Large intestine (tissue), 12 donors: Measurements from ENCODE around the gene IMP4. TPM values are rescaled to one million over a fixed set of nuclear protein-coding genes. Genes with fewer than 3 reads are reported as not detected.

Experiments
- DNase-seq, 2 donors: peaks; one replicate each; pipeline versions ENCODE4 v3.0.0 to v3.0.0-alpha.2; 2013
- H3K27ac ChIP-seq: one replicate; pipeline ENCODE4 v1.5.1; 2013; ENCODE audit warnings: low read length
- H3K27me3 ChIP-seq: 2 replicates; pipeline ENCODE4 v1.6.1; 2013; ENCODE audit warnings: low read length; ENCODE audit not compliant: control insufficient read depth, insufficient read depth
- H3K36me3 ChIP-seq: 2 replicates; pipeline ENCODE4 v1.6.1; 2013; ENCODE audit warnings: low read length; ENCODE audit not compliant: control insufficient read depth, insufficient read depth
- H3K4me1 ChIP-seq: one replicate; pipeline ENCODE4 v1.6.1; 2013; ENCODE audit warnings: low read length; ENCODE audit not compliant: control insufficient read depth, insufficient read depth
- H3K4me3 ChIP-seq: one replicate; pipeline ENCODE4 v1.5.1; 2013; ENCODE audit warnings: low read length
- H3K9me3 ChIP-seq: one replicate; pipeline ENCODE4 v1.6.1; 2013; ENCODE audit warnings: mild to moderate bottlenecking, low read depth, low read length, moderate library complexity; ENCODE audit not compliant: control insufficient read depth
- WGBS: methylation state at CpG from one replicate; pipeline ENCODE4 v1.1.5; 2013; ENCODE audit warnings: low lambda C conversion rate; ENCODE audit not compliant: insufficient coverage; 5-methylcytosine and 5-hydroxymethylcytosine counted together
- long read RNA-seq, 11 donors: transcript quantifications; one replicate each; lab custom pipeline, GENCODE V29; 2026
- polyA plus RNA-seq: library from polyadenylated mRNA; unstranded; fragments of 120-200 nt; gene quantifications from one replicate; pipeline ENCODE4 v1.2.1, GENCODE V29; 2013

The IMP4 gene, protein sequence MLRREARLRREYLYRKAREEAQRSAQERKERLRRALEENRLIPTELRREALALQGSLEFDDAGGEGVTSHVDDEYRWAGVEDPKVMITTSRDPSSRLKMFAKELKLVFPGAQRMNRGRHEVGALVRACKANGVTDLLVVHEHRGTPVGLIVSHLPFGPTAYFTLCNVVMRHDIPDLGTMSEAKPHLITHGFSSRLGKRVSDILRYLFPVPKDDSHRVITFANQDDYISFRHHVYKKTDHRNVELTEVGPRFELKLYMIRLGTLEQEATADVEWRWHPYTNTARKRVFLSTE
- 49.4 TPM for polyA plus RNA-seq
- long read RNA-seq, donor 1, transcript IMP4-201 (9 exons, 1,740 nt), result major isoform, 13 of 16 reads
- long read RNA-seq, donor 1, partial matches to known transcripts, result 0 of 16 reads
- long read RNA-seq, donor 1, other reads (novel, unspliced or antisense), result 0 of 16 reads
- long read RNA-seq, donor 2, transcript IMP4-202 (9 exons, 822 nt), result minor isoform, 6 of 28 reads
- long read RNA-seq, donor 2, transcript IMP4-201 (9 exons, 1,740 nt), result major isoform, 20 of 28 reads
- long read RNA-seq, donor 2, partial matches to known transcripts, result 0 of 28 reads
- long read RNA-seq, donor 2, other reads (novel, unspliced or antisense), result 0 of 28 reads
- long read RNA-seq, donor 3, result 0 reads
- long read RNA-seq, donor 4, partial matches to known transcripts, result 0 of 3 reads
- long read RNA-seq, donor 4, other reads (novel, unspliced or antisense), result 0 of 3 reads
- long read RNA-seq, donor 5, transcript IMP4-201 (9 exons, 1,740 nt), result major isoform, 5 of 10 reads
- long read RNA-seq, donor 5, partial matches to known transcripts, result 0 of 10 reads
- long read RNA-seq, donor 5, other reads (novel, unspliced or antisense), result 0 of 10 reads
- long read RNA-seq, donor 6, transcript IMP4-201 (9 exons, 1,740 nt), result major isoform, 15 of 27 reads
- long read RNA-seq, donor 6, partial matches to known transcripts, result 6 of 27 reads
- long read RNA-seq, donor 6, other reads (novel, unspliced or antisense), result 0 of 27 reads
- long read RNA-seq, donor 7, transcript IMP4-201 (9 exons, 1,740 nt), result major isoform, 10 of 21 reads
- long read RNA-seq, donor 7, partial matches to known transcripts, result 8 of 21 reads
- long read RNA-seq, donor 7, other reads (novel, unspliced or antisense), result 0 of 21 reads
- long read RNA-seq, donor 8, transcript IMP4-201 (9 exons, 1,740 nt), result major isoform, 23 of 31 reads
- long read RNA-seq, donor 8, partial matches to known transcripts, result 0 of 31 reads
- long read RNA-seq, donor 8, other reads (novel, unspliced or antisense), result 0 of 31 reads
- long read RNA-seq, donor 9, transcript IMP4-201 (9 exons, 1,740 nt), result major isoform, 15 of 21 reads
- long read RNA-seq, donor 9, partial matches to known transcripts, result 0 of 21 reads
- long read RNA-seq, donor 9, other reads (novel, unspliced or antisense), result 0 of 21 reads
- long read RNA-seq, donor 10, transcript IMP4-201 (9 exons, 1,740 nt), result major isoform, 19 of 32 reads
- long read RNA-seq, donor 10, partial matches to known transcripts, result 5 of 32 reads
- long read RNA-seq, donor 10, other reads (novel, unspliced or antisense), result 0 of 32 reads
- long read RNA-seq, donor 11, transcript IMP4-201 (9 exons, 1,740 nt), result major isoform, 9 of 11 reads
- long read RNA-seq, donor 11, partial matches to known transcripts, result 0 of 11 reads
- long read RNA-seq, donor 11, other reads (novel, unspliced or antisense), result 0 of 11 reads

DNA sequence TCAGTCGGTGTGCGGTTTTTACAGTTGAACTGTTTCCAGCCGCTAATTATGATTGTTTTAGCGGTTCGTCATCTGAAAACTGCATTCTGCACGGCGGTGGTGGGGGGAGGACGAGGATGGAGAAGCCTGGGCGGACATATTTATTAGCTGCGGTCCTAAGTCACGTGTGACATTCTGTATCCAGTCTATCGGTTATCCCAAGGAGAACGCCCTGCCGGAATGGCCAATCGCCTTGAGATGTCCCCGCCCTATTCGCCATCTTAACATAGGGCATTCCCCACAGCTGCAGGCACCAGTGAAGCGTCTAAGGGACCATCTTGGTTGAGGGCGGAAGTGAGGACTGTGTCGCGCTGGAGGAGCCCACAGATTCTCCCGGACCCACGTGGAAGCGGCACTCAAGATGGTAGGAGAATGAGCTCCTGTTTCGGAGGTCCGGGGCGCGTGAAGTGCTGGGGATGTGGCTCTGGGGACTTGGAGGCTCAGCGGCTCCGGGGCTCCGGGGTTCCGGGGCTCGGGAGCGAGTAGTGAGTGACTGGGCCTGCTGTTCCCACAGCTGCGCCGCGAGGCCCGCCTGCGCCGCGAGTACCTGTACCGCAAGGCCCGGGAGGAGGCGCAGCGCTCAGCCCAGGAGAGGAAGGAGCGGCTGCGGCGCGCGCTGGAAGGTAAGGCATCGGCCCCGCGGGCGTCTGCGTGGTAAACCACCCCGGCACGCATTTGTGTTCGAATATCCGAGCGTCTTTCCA lies at the start of gene IMP4:
IMP4 (plus strand) TSS at position 365 of the 743 bp plus-strand sequence; CDS start at position 401, 36 bp downstream.
- Histone ChIP-seq H3K4me1 (peaks cover 15% of the 10 kb centered on the region), H3K9me3 (no peaks in the 10 kb centered on the region), H3K27ac (peak within 1 kb of the TSS; percentile 81), H3K27me3 (no peaks in the 10 kb centered on the region), H3K4me3 (peak within 1 kb of the TSS; percentile 90), H3K36me3 (peaks cover 54% of the 10 kb centered on the region)
- WGBS, result no CpG with 5 or more reads among the region's 60 CpGs
- peak; percentile 99 for DNase-seq

DNA sequence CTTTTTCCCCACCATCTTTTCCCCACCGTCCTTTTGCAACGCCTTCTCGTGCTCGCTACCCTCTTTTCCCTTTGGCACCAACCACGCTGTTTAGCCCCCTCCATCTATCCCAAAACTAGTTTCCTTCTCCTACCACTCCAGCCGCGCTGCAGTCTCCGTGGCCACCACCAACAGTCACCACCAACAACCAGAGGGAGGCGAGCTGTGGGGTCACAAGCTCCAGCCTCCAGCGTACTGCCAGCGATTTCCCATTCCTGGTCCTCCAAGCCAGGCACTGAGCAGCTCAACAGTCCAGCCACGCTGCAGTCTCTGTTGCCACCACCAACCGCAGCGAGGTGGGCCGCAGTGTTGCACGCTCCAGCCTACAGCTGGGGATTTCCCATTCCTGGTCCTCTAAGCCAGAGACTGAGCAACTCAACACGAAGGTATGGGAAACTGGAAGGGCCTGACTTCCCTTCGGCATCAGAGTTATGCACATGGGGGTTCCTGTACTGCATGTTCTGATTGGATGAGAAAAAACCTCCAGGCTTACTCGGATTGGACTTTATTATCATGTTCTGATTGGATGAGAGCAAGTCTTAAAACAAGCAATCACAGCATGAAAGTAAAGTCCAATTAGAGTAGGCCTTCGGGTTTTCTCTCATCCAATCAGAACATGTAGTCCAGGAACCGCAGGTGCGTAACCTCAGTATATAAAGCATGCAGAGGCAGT lies 42.3 kb upstream of the IMP4 start:
- Histone ChIP-seq H3K9me3 (no peaks in the 10 kb centered on the region), H3K27ac (no peak overlapping the region), H3K27me3 (peaks cover 9% of the 10 kb centered on the region), H3K4me1 (no peaks in the 10 kb centered on the region), H3K4me3 (no peak overlapping the region), H3K36me3 (no peaks in the 10 kb centered on the region)
- WGBS, result 64% methylated on average over 4 of the region's 22 CpGs
- no peak for DNase-seq

DNA sequence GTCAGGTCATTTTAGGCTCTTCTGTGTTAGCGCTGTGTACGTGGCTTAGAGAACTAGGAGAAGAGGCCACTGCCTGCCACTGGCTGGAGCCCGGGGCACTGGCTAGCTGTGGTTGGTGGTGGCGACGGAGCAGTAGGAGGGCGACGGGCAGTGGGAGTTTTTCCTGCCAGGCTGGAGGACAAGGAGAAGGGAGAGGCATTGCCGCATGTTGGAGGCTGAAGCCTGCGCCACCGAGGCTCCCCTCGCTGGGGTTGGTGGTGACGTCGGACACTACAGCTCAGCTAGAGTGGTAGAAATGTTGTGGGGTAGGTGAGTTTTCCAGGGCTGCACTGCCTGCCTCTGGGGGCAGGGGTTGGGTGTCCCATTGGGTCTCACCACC lies 41.7 kb upstream of the IMP4 start:
- Histone ChIP-seq H3K9me3 (no peaks in the 10 kb centered on the region), H3K27ac (no peak overlapping the region), H3K36me3 (no peaks in the 10 kb centered on the region), H3K4me1 (no peaks in the 10 kb centered on the region), H3K27me3 (peaks cover 6% of the 10 kb centered on the region), H3K4me3 (no peak overlapping the region)
- DNase-seq, result no peak
- no CpG with 5 or more reads among the region's 13 CpGs for WGBS

DNA sequence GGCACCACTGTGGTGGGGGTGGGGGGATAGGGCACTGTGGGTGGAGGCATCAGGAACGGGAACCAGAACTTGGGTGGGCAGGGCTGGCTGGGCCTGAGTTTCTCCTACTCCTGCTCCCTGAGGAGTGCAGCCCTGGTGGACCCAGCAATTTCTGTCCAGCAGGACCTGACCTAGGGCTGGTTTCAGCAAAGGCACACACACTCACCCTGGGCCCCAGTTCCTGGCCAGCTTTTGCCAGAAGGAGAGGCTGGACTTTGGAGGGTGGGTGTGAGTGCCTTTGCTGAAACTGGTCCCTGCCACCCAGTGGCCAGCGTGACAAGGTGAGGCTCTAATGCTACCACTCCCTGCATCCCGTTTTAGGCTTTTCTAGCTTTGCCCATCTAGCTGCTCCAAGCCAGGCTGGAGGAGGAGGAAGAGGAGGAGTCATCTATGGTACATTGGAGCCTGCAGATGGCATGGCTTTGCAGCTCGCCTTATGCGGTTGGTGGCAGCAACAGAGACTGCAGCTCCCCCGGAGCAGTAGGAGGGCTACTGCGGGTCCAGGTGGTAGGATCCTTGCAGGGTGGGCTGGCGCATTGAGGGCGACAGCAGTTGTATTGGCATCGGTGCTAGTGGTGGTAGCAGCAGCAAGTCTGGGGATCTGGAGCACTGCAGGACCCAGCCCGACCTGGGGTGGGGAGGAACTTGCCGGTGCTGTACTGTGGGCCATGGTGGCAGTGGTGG lies 40.4 kb upstream of the IMP4 start:
- no peak overlapping the region for H3K27ac ChIP-seq
- H3K4me3 ChIP-seq, result no peak overlapping the region
- peaks cover 4% of the 10 kb centered on the region for H3K27me3 ChIP-seq
- no peak for DNase-seq
- no peaks in the 10 kb centered on the region for H3K36me3 ChIP-seq
- WGBS, result no CpG with 5 or more reads among the region's 12 CpGs
- H3K4me1 ChIP-seq, result no peaks in the 10 kb centered on the region
- no peaks in the 10 kb centered on the region for H3K9me3 ChIP-seq

DNA sequence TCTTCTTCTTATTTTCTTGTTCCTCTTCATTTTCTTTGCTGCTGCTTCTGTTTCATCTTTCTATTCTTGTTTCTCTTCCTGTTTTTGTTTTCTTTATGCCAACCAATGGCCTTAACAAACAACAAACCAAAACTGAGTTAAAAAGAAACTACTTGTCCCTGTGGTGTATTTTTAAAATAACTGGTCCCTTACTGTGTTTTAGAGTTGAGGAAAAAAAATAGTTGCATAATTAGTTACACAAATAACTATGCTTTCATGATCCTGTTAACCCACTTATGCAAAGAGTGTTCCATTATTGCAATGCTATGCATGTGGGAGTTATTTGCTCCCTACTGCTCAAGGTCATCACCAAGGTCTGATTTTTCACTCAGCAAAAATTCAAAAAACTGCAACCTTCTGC lies 39.5 kb upstream of the IMP4 start:
- Histone ChIP-seq H3K27ac (no peak overlapping the region), H3K36me3 (no peaks in the 10 kb centered on the region), H3K9me3 (no peaks in the 10 kb centered on the region), H3K4me1 (no peaks in the 10 kb centered on the region), H3K27me3 (peaks cover 7% of the 10 kb centered on the region), H3K4me3 (no peak overlapping the region)
- DNase-seq, result no peak

DNA sequence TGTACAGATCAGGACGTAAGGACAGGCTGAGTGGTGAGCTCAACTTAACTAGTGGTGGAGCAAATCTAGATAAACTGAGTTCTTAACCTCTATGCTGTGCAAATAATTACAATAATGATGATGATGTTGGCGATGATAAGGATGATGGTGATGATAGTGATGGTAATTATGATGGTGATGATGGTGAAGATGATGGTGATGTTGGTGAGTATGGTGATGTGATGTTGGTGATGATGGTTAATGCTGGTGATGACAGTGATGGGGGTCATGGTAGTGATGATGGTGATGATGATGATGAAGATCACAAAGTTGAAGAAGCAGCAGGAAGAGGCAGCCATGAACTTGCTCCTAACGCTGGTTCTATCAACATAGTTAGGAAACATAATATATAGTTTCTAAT lies 38.0 kb upstream of the IMP4 start:
- Histone ChIP-seq H3K4me1 (no peaks in the 10 kb centered on the region), H3K9me3 (no peaks in the 10 kb centered on the region), H3K27me3 (peaks cover 11% of the 10 kb centered on the region), H3K4me3 (no peak overlapping the region), H3K27ac (no peak overlapping the region), H3K36me3 (no peaks in the 10 kb centered on the region)
- DNase-seq, result no peak
- WGBS, result no CpG with 5 or more reads among the region's 3 CpGs

DNA sequence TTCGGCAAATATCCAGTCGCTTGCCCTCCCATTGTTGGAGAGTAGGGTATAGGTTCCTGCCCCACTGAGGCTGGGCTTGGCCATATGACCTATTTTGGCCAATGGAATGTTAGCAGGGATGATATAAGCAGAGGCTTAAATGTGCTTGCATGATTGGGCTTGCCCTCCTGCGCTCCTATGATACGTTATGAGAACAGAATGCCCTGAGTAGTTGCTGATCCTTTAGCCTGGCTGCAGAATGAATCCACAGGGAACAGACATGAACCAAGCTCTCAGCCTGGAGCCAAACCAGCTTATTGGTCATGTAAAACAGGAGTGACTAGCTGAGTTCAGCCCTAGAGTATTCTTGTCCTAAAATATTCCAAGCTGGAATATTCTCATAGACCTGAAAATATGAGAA lies 34.8 kb upstream of the IMP4 start:
- no peak for DNase-seq
- Histone ChIP-seq H3K4me3 (no peak overlapping the region), H3K9me3 (no peaks in the 10 kb centered on the region), H3K36me3 (no peaks in the 10 kb centered on the region), H3K27ac (no peak overlapping the region), H3K4me1 (no peaks in the 10 kb centered on the region), H3K27me3 (peaks cover 12% of the 10 kb centered on the region)
- WGBS, result 60% methylated on average over 1 of the region's 4 CpGs

DNA sequence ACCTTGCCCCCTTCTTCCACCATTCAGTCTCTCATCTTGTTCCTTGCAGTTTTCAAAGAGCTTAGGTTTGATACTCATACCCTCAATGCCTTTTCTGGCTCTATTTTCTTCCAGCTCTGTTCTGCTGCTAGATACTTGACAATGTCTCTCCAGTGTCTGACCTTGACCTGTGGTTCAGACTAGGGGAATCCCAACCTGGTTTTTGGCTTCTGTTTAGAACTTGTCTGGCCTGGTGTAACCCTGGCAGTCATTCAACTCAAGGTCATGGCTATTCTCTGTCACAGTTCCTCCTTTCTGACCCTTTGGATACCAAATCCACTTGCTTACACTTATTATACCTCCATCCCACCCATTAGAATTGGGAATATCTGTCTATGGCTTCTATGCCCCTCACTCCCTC lies 31.8 kb upstream of the IMP4 start:
- peaks cover 12% of the 10 kb centered on the region for H3K27me3 ChIP-seq
- no peaks in the 10 kb centered on the region for H3K9me3 ChIP-seq
- H3K4me1 ChIP-seq, result no peaks in the 10 kb centered on the region
- H3K36me3 ChIP-seq, result no peaks in the 10 kb centered on the region
- H3K4me3 ChIP-seq, result no peak overlapping the region
- no peak overlapping the region for H3K27ac ChIP-seq
- DNase-seq, result no peak
